HG03439 (cell line): ENCODE results near the gene SAMD10.
"Not testable (repeated sequence)": the region's sequence is repeated elsewhere in the genome, so short reads cannot be mapped to it uniquely, and the experiment has no call there.

Source experiments
- ATAC-seq: cut with Tn5 transposase; IDR thresholded peaks from one replicate; pipeline ENCODE4 v1.9.1; 2021; ENCODE audit warnings: mild to moderate bottlenecking, moderate library complexity; ENCODE audit not compliant: unreplicated experiment

SAMD10 gene

GRCh38 chr20:63969838-63970713 is 9.4 kb downstream of the SAMD10 start, which contains the start of gene ZNF512B:
Gene ZNF512B, minus strand, starts transcription at chr20:63969930. Its CDS starts 1,980 bp downstream, at chr20:63967950.
- ATAC-seq, result no peak

GRCh38 chr20:63968928-63969760 is 10.3 kb downstream of the SAMD10 start:
- ATAC-seq, result no peak

DNA sequence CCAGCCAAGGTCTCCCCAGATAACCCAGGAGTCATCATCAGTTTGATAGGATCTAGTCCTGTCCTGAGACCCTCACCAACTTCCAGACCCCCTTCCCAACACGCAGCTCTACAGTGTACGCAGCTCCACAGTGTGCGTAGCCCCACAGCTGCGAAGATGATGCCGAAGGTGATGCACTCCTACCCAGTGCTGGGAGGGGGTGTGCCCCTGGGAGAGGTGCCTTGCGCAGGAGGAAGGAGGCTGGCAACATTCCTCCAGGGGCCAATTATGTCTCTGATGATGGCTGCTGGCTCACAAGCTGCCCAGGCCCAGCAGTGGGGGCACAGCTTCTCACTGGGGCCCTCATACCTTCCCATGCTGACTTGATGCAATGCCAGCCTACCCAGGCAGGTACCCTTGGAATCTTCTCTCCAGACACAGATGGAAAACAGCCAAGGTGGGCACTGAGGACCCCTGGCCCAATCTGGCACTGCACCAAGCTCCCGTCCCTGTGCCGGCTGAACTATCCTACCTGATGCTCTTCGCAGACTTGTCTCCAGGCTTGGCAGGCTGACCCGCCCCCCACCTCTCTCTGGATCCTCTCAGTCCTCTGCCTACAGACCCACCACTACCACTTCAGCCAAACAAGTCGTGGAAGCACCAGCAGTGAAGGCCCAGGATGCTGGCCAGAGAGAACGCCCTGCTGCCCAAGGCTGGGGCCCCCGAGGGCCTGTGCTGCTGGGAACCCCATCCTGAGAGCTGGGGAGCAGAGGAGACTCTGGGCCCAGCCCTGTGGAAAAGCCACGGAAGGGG is 11.1 kb downstream of the SAMD10 start:
- ATAC-seq, result no peak

DNA sequence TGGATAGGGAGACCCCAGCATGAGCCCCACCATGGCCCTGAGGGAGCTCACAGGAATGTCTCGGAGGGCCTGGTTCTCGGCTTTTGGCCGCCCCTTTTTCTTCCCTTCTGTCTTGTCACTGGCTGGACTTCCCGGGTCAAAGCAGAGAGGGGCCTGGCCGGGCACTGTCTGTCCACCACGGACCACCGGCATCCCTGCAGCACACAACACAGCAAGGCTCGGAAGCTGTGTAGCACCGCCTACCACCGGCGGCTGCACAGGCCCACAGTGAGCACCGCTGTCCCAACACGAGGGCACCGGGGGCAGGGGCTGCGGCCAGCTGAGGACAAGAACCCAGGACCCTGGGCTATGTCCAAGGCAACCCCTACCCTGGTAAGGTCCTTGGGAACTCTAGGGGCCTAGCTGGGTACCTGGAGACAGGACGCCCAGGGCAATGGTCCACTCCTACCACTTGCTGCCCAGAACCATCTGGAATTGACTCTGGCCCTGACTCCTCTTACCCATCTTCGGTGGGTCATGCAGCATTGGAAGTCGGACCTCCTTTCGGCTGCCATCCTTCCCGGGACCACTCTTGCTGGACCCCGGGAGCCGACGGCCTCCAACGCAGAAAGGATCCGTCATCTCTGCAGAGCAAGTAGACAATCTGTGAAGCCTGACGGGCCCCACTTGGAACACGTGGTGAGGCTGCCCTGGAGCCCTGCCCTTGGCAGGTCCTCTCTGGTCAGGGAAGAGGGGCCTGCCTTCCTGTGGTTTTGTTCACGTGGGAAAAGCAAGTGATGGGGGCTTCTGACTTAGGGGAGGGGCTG is 11.9 kb downstream of the SAMD10 start:
- ATAC-seq, result no peak

GRCh38 chr20:63966944-63967322 is 12.5 kb downstream of the SAMD10 start:
- no peak for ATAC-seq

- no peak for ATAC-seq
Observed at GRCh38 chr20:63966172-63966943, 13.1 kb downstream of the SAMD10 start.

GRCh38 chr20:63964412-63964811 is 15.0 kb downstream of the SAMD10 start:
- no peak for ATAC-seq

DNA sequence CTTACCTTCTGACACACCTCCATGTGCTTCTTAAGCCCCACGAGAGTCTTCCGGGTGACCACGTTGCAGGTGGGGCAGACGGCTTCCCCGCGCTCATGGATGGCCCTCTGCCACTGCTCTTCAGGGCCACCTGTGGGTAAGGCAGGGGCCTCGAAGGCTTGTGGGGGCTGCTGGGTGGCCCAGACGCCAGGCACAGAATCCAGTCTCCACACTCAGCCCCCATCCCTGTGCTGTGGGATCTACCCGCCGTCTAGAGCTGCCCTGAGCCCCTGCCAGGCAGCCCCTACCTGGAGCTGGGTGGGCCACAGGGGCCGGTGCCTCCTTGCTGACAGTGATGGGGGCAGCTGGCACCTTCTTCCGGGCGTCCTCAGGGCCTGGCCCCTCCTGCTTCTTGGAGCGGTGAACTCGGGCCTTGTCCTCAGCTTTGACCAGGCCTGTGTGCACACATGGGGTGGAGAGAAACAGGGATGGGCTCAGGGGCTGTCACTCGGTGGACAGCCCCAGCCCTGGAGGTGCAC is 15.6 kb downstream of the SAMD10 start:
- ATAC-seq, result no peak

DNA sequence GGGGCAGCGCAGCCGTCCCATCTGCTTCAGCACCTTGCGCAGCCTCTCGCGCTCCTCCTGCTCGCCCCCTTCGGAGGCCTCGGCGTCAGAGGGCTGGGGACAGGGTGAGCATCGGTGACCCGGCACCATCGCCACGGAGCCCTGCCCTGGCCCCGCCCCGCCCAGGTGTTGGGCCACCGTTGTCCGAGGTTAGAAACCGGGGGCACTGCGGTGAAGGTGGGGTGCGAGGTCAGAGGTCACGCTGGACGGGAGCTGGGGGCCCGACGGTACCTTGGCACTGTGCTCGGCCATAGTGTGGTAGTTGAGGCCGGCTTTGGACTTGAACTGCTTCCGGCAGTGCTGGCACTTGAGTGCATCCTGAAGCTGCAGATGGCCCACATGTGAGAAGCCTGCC is 16.1 kb downstream of the SAMD10 start:
- no peak for ATAC-seq

- ATAC-seq, result no peak
Observed at GRCh38 chr20:63962426-63963347, 16.8 kb downstream of the SAMD10 start.

GRCh38 chr20:63961664-63962425 is 17.6 kb downstream of the SAMD10 start:
- no peak for ATAC-seq

GRCh38 chr20:63960654-63961621 is 18.5 kb downstream of the SAMD10 start:
- not testable (repeated sequence) for ATAC-seq

- no peak for ATAC-seq
Observed at GRCh38 chr20:63959699-63960075, 19.8 kb downstream of the SAMD10 start.

DNA sequence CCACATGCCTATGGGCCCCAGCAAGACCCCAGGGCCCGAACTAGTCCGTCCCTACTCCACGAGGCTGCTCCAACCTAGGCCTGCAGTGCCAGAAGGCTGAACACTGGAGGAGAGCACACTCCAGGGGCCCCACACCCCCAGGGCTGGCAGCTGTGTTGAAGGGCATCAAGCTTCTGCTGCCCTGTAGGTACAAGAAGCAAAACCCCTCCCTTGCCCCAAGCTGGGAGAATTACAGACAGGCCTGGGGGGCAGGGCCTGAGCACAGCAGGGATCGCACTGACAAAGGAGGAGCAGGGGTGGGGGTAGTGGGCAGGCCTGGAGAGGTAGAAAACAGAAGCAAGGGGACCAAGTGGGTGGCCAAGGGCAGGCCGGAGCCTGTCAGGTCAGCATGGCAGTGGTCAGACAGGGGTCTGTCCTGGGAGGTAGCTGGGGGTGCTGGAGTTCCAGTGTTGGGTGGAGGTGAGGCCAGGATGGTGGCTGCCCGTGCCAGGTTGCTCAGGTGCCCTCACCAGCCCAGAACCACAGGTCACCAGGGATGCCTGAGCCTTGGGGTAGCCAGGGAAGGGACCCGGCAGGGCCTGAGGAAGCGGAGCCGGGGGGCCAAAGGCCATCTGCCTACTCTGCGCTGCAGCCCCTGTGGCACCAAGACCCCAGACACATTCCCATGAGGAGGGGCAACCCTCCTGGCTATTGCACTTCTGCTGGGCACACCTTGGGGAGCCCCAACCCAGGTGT is 20.3 kb downstream of the SAMD10 start:
- no peak for ATAC-seq

DNA sequence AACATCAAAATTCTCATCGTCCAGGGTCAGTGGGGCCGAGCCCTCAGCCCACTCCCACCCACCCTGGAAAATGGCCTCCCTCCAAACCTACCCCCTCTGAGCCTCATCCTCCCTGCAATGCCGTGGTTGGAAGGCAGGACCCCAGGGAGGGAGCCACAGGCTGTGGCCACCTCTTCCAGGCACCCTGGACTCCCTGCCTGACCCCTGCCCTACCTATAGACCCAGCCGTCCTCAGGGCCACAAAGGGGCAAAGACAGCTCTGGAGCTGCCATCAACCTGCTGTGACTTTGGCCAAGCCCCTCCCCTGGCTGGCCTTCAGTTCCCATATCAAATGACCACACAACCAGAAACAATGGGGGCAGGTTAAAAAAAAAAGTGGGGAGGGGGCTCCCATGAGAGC is 21.0 kb downstream of the SAMD10 start:
- ATAC-seq, result no peak
